Liver (tissue), 9 donors: ENCODE data around the gene CLMN. TPM values are rescaled to one million over a fixed set of nuclear protein-coding genes. Genes with fewer than 3 reads are reported as not detected.

Source experiments
- DNase-seq: peaks from one replicate; pipeline ENCODE4 v3.0.0-alpha.2; 2017; ENCODE audit warnings: low spot score
- H3K27ac ChIP-seq, 2 donors: one replicate each; pipeline ENCODE4 v1.7.0; 2013; ENCODE audit warnings: inconsistent platforms in 2 of 2, low read length in 2 of 2, control low read depth in 1 of 2, low read depth in 1 of 2, mild to moderate bottlenecking in 1 of 2
- H3K27me3 ChIP-seq, 4 donors: one replicate each; pipeline versions ENCODE4 v1.6.1 to v1.7.0; 2013; ENCODE audit warnings: low read length in 3 of 4, inconsistent platforms in 1 of 4, mild to moderate bottlenecking in 1 of 4, moderate library complexity in 1 of 4; ENCODE audit not compliant: control insufficient read depth in 4 of 4, insufficient read depth in 4 of 4
- H3K36me3 ChIP-seq, 4 donors: one replicate each; pipeline versions ENCODE4 v1.6.1 to v1.7.0; 2013; ENCODE audit warnings: low read length in 3 of 4, mild to moderate bottlenecking in 3 of 4, low read depth in 1 of 4, moderate library complexity in 1 of 4; ENCODE audit not compliant: control insufficient read depth in 4 of 4, insufficient read depth in 3 of 4
- H3K4me1 ChIP-seq, 4 donors: one replicate each; pipeline versions ENCODE4 v1.6.1 to v1.7.0; 2013; ENCODE audit warnings: low read length in 3 of 4, mild to moderate bottlenecking in 3 of 4, moderate library complexity in 1 of 4; ENCODE audit not compliant: control insufficient read depth in 4 of 4, insufficient read depth in 4 of 4
- H3K4me3 ChIP-seq, 3 donors: one replicate each; pipeline versions ENCODE4 v1.6.1 to v1.7.0; 2013; ENCODE audit warnings: low read length in 3 of 3, control low read depth in 1 of 3, low read depth in 1 of 3, mild to moderate bottlenecking in 1 of 3
- H3K9ac ChIP-seq, 2 donors: one replicate each; pipeline ENCODE4 v1.7.0; 2013; ENCODE audit warnings: low read length in 2 of 2, mild to moderate bottlenecking in 2 of 2, moderate library complexity in 2 of 2, control low read depth in 1 of 2, low read depth in 1 of 2
- H3K9me3 ChIP-seq, 4 donors: one replicate each; pipeline versions ENCODE4 v1.6.1 to v1.7.0; 2013; ENCODE audit warnings: low read length in 3 of 4; ENCODE audit not compliant: control insufficient read depth in 4 of 4
- EGR1 ChIP-seq, 2 donors: IDR thresholded peaks; 2 replicates each; pipeline ENCODE4 v1.6.1; 2016 to 2018; ENCODE audit warnings: antibody characterized with exemption in 2 of 2, low read depth in 2 of 2
- FOXA2 ChIP-seq: IDR thresholded peaks from 2 replicates; pipeline ENCODE4 v1.6.1; 2016; ENCODE audit warnings: antibody characterized with exemption
- GABPA ChIP-seq, 2 donors: IDR thresholded peaks in 1 of 2; conservative IDR thresholded peaks in 1 of 2; 2 replicates each; pipeline ENCODE4 v1.6.1; 2016; ENCODE audit warnings: antibody characterized with exemption in 2 of 2, mild to moderate bottlenecking in 1 of 2, moderate library complexity in 1 of 2
- HNF4A ChIP-seq, 2 donors: conservative IDR thresholded peaks; 2 replicates each; pipeline ENCODE4 v1.6.1; 2016; ENCODE audit warnings: antibody characterized with exemption in 2 of 2, mild to moderate bottlenecking in 2 of 2
- HNF4G ChIP-seq: IDR thresholded peaks from 2 replicates; pipeline ENCODE4 v1.6.1; 2016; ENCODE audit warnings: antibody characterized with exemption
- JUND ChIP-seq, 2 donors: IDR thresholded peaks; 2 replicates each; pipeline ENCODE4 v1.6.1; 2016; ENCODE audit warnings: antibody characterized with exemption in 2 of 2
- MAX ChIP-seq: IDR thresholded peaks from 2 replicates; pipeline ENCODE4 v1.6.1; 2016; ENCODE audit warnings: antibody characterized with exemption
- NR2F2 ChIP-seq: IDR thresholded peaks from 2 replicates; pipeline ENCODE4 v1.6.1; 2016; ENCODE audit warnings: antibody characterized with exemption
- RAD21 ChIP-seq, 2 donors: IDR thresholded peaks; 2 replicates each; pipeline ENCODE4 v1.6.1; 2016; ENCODE audit warnings: antibody characterized with exemption in 2 of 2, mild to moderate bottlenecking in 2 of 2
- REST ChIP-seq: IDR thresholded peaks from 2 replicates; pipeline ENCODE4 v1.6.1; 2016; ENCODE audit warnings: antibody characterized with exemption, mild to moderate bottlenecking
- RXRA ChIP-seq, 2 donors: IDR thresholded peaks; 2 replicates each; pipeline ENCODE4 v1.6.1; 2017 to 2018; ENCODE audit warnings: antibody characterized with exemption in 2 of 2, mild to moderate bottlenecking in 1 of 2
- SP1 ChIP-seq: IDR thresholded peaks from 2 replicates; pipeline ENCODE4 v1.6.1; 2018; ENCODE audit warnings: antibody characterized with exemption, mild to moderate bottlenecking
- TAF1 ChIP-seq: conservative IDR thresholded peaks from 2 replicates; pipeline ENCODE4 v1.6.1; 2016; ENCODE audit warnings: antibody characterized with exemption, mild to moderate bottlenecking
- YY1 ChIP-seq: IDR thresholded peaks from 2 replicates; pipeline ENCODE4 v1.6.1; 2016; ENCODE audit warnings: antibody characterized with exemption, mild to moderate bottlenecking
- WGBS: extraction: QIAGEN DNeasy Blood & Tissue Kit; methylation state at CpG from one replicate; pipeline ENCODE4 v1.1.7; 2013; 5-methylcytosine and 5-hydroxymethylcytosine counted together
- polyA plus RNA-seq, 2 donors: library from polyadenylated mRNA; stranded (reverse) in 1 of 2; unstranded in 1 of 2; fragments of 200-250 nt in 1 of 2; fragments of >200 nt in 1 of 2; fragmentation: Nextera tagmentation in 1 of 2; extraction: Ambion mirVana in 1 of 2; gene quantifications; one replicate each; pipeline versions ENCODE4 v1.2.1 to v1.2.3, GENCODE V29; 2013 to 2015
- total RNA-seq, 2 donors: library from RNA; depleted of rRNA; stranded (reverse); fragments of >200 nt; gene quantifications; one replicate each; pipeline ENCODE4 v1.2.3, GENCODE V29; 2014
- donor health status: healthy.
- donor health status: healthy.
- donor health status: healthy.
- donor health status: healthy.
- donor health status: healthy.

The CLMN gene
- total and polyA plus RNA-seq, 4 donors, result 6.0 to 41.1 (median 24.1) TPM

GRCh38 chr14:95250140-95250769, 69.5 kb downstream of the CLMN start:
- Histone ChIP-seq H3K9me3 (no peaks in the 10 kb centered on the region), H3K4me3 (no peak overlapping the region), H3K27me3 (no peaks in the 10 kb centered on the region), H3K4me1 (peaks cover 4 to 14% (median 10%) of the 10 kb centered on the region in 4 donors), H3K9ac (no peak overlapping the region), H3K36me3 (no peaks in the 10 kb centered on the region), H3K27ac (no peak overlapping the region)
- TF ChIP-seq NR2F2 (no peak), RXRA (IDR thresholded peaks at IDR 0.05) (no peak), SP1 (no peak), JUND (IDR thresholded peaks at IDR 0.05) (no peak), TAF1 (no peak), EGR1 (IDR thresholded peaks at IDR 0.05; ENCODE audit: low read depth in 2 of 2) (no peak), YY1 (no peak), REST (no peak), FOXA2 (no peak), MAX (no peak), HNF4G (no peak), GABPA (IDR thresholded peaks at IDR 0.05 in 1 of 2, conservative IDR thresholded peaks at IDR 0.05 in 1 of 2) (no peak)
- WGBS, result 92% methylated on average over 5 of the region's 5 CpGs
- DNase-seq, result no peak

GRCh38 chr14:95248432-95248831, 71.3 kb downstream of the CLMN start:
- no peaks in the 10 kb centered on the region for H3K36me3 ChIP-seq
- no peak overlapping the region for H3K9ac ChIP-seq
- 77% methylated on average over 6 of the region's 6 CpGs for WGBS
- H3K4me3 ChIP-seq, result no peak overlapping the region
- TF ChIP-seq GABPA (IDR thresholded peaks at IDR 0.05 in 1 of 2, conservative IDR thresholded peaks at IDR 0.05 in 1 of 2) (no peak), REST (no peak), EGR1 (IDR thresholded peaks at IDR 0.05; ENCODE audit: low read depth in 2 of 2) (no peak), RAD21 (IDR thresholded peaks at IDR 0.05) (peak in 1 of 2 donors; percentile 5), HNF4A (conservative IDR thresholded peaks at IDR 0.05) (no peak)
- no peaks in the 10 kb centered on the region for H3K9me3 ChIP-seq
- peak overlapping the region in 1 of 2 donors; percentile 23 for H3K27ac ChIP-seq
- H3K27me3 ChIP-seq, result no peaks in the 10 kb centered on the region
- peaks cover 4 to 14% (median 10%) of the 10 kb centered on the region in 4 donors for H3K4me1 ChIP-seq
- no peak for DNase-seq
